NCI-H82 treated with DMSO at 0.1 percent for 48 hours (cell line): Measurements from ENCODE around the gene FIZ1.
"Not testable (repeated sequence)": the region's sequence is repeated elsewhere in the genome, so short reads cannot be mapped to it uniquely, and the experiment has no call there.

ENCODE experiments used
- DNase-seq: peaks from one replicate; lab custom pipeline; 2025; ENCODE audit not compliant: unreplicated experiment; lab: John Stamatoyannopoulos, UW

The FIZ1 gene

GRCh38 chr19:55596304-55596703, 3.0 kb downstream of the FIZ1 start:
- no peak for DNase-seq

- no peak for DNase-seq
These were observed 4.2 kb downstream of the FIZ1 start for GRCh38 chr19:55594996-55595545.

GRCh38 chr19:55593096-55593772, 6.1 kb downstream of the FIZ1 start:
- DNase-seq = no peak

- no peak for DNase-seq
These were observed 6.8 kb downstream of the FIZ1 start for GRCh38 chr19:55592391-55593090.

- DNase-seq = no peak
These were observed 7.8 kb downstream of the FIZ1 start for GRCh38 chr19:55591555-55591954.

- DNase-seq = no peak
These were observed 8.7 kb downstream of the FIZ1 start for GRCh38 chr19:55590617-55591016.

- no peak for DNase-seq
These were observed 9.2 kb downstream of the FIZ1 start for GRCh38 chr19:55590109-55590508.

- DNase-seq = no peak
These were observed 10.6 kb downstream of the FIZ1 start for GRCh38 chr19:55588738-55589137.

- peak; percentile 80 for DNase-seq
These were observed 12.2 kb downstream of the FIZ1 start for GRCh38 chr19:55586976-55587668.

- DNase-seq = peak; percentile 90
These were observed 13.5 kb downstream of the FIZ1 start for GRCh38 chr19:55585658-55586339.

- DNase-seq = no peak
These were observed 14.4 kb downstream of the FIZ1 start for GRCh38 chr19:55584871-55585270.

- DNase-seq = not testable (repeated sequence)
These were observed 15.4 kb downstream of the FIZ1 start for GRCh38 chr19:55583897-55584296.

- DNase-seq = not testable (repeated sequence)
These were observed 17.0 kb downstream of the FIZ1 start for GRCh38 chr19:55582284-55582683.

GRCh38 chr19:55581823-55582223, 17.5 kb downstream of the FIZ1 start:
- no peak for DNase-seq

GRCh38 chr19:55581145-55581822, 18.0 kb downstream of the FIZ1 start:
- DNase-seq = no peak

- DNase-seq = peak; percentile 74
These were observed 18.6 kb downstream of the FIZ1 start, which contains the start of gene ZNF579 for GRCh38 chr19:55580628-55581144. TSS of gene ZNF579 (minus strand) at chr19:55580848. CDS start at chr19:55579639, 1,209 bp downstream.

- no peak for DNase-seq
These were observed 19.3 kb downstream of the FIZ1 start for GRCh38 chr19:55579766-55580621.

- DNase-seq = no peak
These were observed 20.3 kb downstream of the FIZ1 start for GRCh38 chr19:55578761-55579747.
